Stimulated activated CD8-positive, alpha-beta memory T cell treated with anti-CD3 and anti-CD28 coated beads, Interleukin-7, amount 100 ng/mL, for 48 hours (primary cell): ENCODE data around the gene FN3KRP.
"Not testable (repeated sequence)": the region's sequence is repeated elsewhere in the genome, so short reads cannot be mapped to it uniquely, and the experiment has no call there.

Source experiments
- DNase-seq, 2 donors: peaks; one replicate each; pipeline ENCODE4 v3.0.0-alpha.2; 2020; ENCODE audit warnings: low read depth in 1 of 2; ENCODE audit errors: extremely low read depth in 1 of 2

Gene FN3KRP

GRCh38 chr17:82737967-82738877, 21.7 kb downstream of the FN3KRP start:
- DNase-seq = no peak

DNA sequence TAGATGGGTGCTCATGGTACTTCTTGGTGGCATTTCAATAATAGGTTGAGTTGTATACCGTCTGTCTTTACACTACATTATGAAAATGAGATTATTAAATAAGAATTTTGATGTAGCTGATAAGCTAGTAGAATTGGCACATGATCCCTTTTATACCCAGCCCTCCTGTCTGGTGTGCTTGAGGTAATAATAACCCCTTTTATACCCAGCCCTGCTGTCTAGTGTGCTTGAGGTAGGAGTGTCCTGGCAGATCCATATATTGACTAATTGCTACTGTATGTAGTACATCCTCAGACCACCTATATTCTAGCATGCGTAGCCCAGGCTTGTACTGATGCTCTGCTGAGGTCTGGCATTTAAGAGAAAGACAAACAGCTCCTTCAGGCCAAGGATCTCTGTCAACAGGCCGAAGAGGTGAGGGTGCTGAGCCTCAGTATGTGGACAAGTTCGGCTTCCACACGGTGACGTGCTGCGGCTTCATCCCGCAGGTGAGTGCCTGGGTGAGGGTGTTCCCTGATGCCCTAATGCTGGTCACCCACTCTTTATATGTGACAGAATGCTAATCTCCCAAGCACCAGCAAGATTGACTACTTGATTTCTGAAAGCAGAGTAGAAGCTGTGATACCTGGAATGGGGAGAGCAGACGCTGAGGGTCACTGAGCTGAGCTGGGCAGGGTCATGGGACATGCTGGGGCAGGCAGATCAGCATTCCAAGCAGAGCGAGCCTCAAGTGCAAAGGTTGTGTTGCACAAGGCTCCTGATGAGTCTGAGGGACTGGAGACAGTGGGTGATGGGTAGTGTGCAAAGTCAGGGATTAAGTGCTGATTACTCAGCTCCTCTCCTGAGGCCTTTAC, 24.6 kb downstream of the FN3KRP start:
- DNase-seq = no peak

GRCh38 chr17:82743344-82744219, 27.1 kb downstream of the FN3KRP start:
- DNase-seq = no peak

DNA sequence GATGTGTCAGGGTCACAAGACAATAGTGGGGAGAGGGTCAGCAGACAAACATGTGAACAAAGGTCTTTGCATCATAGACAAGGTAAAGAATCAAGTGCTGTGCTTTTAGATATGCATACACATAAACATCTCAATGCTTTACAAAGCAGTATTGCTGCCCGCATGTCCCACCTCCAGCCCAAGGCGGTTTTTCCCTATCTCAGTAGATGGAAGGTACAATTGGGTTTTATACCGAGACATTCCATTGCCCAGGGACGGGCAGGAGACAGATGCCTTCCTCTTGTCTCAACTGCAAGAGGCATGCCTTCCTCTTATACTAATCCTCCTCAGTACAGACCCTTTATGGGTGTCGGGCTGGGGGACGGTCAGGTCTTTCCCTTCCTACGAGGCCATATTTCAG, 28.2 kb downstream of the FN3KRP start:
- DNase-seq = not testable (repeated sequence)

GRCh38 chr17:82745524-82745923, 29.0 kb downstream of the FN3KRP start:
- DNase-seq = no peak

DNA sequence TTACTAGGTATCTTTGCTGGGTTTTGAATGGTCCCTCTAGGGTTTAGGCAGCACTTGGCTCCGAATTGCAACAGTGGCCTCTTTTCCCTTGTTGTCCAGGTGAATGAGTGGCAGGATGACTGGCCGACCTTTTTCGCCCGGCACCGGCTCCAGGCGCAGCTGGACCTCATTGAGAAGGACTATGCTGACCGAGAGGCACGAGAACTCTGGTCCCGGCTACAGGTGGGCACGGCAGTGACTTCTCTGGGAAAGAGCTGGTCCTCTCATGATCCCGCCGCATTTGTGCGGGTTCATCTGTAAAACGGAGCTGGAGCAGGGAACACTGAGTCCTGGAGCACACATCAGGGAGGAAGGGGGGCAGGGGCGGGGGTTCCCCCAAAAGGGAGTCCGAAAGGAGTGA, 32.2 kb downstream of the FN3KRP start:
- DNase-seq = no peak

DNA sequence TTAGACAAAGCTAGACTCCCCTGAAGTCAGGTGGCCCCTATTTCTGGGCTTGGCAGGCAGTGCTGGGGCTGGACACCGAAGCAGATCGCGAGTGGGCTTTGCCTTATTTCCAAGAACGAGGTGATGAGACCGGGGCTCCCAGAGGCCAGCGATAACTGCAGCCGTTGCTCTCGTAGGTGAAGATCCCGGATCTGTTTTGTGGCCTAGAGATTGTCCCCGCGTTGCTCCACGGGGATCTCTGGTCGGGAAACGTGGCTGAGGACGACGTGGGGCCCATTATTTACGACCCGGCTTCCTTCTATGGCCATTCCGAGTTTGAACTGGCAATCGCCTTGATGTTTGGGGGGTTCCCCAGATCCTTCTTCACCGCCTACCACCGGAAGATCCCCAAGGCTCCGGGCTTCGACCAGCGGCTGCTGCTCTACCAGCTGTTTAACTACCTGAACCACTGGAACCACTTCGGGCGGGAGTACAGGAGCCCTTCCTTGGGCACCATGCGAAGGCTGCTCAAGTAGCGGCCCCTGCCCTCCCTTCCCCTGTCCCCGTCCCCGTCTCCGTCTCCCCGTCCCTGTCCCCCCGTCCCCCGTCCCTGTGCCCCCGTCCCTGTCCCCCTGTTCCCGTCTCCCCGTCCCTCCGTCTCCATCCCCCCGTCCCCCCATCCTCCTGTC, 33.9 kb downstream of the FN3KRP start:
- DNase-seq = no peak

DNA sequence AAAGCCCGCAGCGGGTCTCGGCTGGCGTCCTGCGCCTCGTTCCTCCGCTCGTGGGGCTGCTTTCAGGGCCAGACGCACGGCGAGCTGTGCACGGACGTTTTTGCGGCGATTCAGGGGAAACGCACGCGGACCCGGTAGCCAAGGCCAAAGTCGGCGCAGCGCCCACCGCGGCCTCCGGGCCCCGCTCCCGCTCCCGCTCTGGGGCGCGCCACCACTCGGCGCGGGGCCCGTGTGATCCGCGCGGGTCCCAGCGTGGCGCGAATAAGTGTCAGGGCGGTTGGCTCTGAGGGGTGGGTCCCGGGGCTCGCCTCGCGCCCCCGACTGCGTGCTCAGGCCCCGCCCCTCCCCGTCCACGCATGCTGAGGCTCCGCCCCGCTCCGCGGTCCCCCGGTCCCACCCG, 34.7 kb downstream of the FN3KRP start:
- DNase-seq = no peak

DNA sequence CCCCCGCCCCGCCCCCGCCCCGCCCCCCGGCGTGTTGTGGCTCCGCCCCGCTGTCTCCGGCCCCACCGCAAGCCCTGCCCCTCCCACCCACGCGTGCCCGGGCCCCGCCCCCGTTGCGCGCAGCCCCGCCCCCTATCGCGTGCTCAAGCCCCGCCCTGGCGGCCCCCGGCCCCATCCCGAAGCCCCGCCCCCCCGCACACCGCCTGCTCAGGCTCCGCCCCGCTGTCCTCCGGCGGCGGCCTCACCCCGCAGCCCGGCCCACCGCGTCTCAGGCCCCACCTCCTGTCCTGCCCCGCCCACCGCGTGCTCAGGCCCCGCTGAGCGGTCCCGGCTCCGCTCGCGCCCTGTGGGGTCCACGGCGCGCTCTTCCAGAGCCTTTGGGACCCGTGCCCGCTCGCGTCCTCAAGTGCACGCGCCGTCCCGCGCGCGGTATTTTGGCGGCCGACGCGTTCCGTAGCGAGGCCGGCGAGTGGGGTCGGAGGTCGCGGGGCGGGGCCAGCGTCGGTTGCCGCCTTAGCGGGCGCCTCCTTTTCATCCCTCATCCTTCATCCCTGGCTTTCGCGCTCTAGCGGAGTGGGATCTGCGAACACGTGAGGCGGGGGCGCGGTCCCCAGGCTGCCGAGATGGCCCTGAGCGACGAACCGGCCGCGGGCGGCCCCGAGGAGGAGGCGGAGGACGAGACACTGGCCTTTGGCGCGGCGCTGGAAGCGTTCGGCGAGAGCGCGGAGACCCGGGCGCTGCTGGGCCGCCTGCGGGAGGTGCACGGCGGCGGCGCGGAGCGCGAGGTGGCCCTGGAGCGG, 35.3 kb downstream of the FN3KRP start, which contains the start of gene TBCD:
TSS of gene TBCD (plus strand) at position 495 of the 800 bp plus-strand sequence. CDS start at position 624, 129 bp downstream.
- DNase-seq = peak; percentile 73 to 77

- no peak for DNase-seq
Observed at GRCh38 chr17:82752371-82753200, 36.1 kb downstream of the FN3KRP start.

DNA sequence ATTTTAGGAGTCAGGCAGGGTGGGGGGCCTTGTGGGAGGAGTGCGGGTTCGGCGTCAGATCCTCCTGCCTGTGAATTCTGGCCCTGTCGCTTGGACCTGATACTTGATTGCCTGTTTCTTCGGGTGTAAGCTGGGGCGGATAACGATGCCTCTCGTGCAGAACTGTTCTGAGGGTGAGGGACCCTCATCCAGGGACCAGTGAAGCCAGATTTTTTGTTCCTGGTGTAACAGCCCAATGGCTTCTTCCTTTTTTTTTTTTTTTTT, 36.6 kb downstream of the FN3KRP start:
- no peak for DNase-seq

GRCh38 chr17:82754297-82755208, 38.0 kb downstream of the FN3KRP start:
- DNase-seq = no peak

- no peak for DNase-seq
Observed at GRCh38 chr17:82756166-82756565, 39.7 kb downstream of the FN3KRP start.

DNA sequence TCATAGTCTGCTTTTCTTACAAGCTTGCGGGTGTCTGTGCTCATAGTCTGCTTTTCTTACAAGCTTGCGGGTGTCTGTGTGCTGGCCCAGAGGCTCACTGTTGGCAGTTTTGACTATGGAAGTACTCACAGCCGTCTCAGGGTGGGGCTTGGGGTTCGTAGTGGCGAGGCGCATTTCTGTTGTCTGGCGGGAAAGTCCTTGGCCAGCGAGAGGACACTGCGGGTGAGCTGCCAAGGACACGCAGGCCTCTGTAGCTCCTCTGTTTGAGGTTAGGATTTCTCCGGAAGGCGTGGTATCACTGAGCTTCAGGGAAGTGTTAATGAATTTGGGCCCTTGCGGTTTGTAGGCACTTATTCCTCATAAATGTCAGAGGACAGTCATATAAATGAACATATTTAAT, 48.9 kb downstream of the FN3KRP start:
- DNase-seq = no peak

GRCh38 chr17:82767041-82767754, 50.7 kb downstream of the FN3KRP start:
- DNase-seq = no peak

- DNase-seq = no peak
Observed at GRCh38 chr17:82769041-82769440, 52.5 kb downstream of the FN3KRP start.

GRCh38 chr17:82772026-82772425, 55.5 kb downstream of the FN3KRP start:
- no peak for DNase-seq
